Activated gamma-delta T cell (primary cell): ENCODE results near the gene MUC3A.
"Not testable (repeated sequence)": the region's sequence is repeated elsewhere in the genome, so short reads cannot be mapped to it uniquely, and the experiment has no call there.

Experiments
- DNase-seq: peaks from one replicate; lab custom pipeline; 2025; lab: John Stamatoyannopoulos, UW
- total RNA-seq, 2 donors: gene quantifications; one replicate each; lab custom pipeline; 2026; lab: John Stamatoyannopoulos, UW

MUC3A gene, protein sequence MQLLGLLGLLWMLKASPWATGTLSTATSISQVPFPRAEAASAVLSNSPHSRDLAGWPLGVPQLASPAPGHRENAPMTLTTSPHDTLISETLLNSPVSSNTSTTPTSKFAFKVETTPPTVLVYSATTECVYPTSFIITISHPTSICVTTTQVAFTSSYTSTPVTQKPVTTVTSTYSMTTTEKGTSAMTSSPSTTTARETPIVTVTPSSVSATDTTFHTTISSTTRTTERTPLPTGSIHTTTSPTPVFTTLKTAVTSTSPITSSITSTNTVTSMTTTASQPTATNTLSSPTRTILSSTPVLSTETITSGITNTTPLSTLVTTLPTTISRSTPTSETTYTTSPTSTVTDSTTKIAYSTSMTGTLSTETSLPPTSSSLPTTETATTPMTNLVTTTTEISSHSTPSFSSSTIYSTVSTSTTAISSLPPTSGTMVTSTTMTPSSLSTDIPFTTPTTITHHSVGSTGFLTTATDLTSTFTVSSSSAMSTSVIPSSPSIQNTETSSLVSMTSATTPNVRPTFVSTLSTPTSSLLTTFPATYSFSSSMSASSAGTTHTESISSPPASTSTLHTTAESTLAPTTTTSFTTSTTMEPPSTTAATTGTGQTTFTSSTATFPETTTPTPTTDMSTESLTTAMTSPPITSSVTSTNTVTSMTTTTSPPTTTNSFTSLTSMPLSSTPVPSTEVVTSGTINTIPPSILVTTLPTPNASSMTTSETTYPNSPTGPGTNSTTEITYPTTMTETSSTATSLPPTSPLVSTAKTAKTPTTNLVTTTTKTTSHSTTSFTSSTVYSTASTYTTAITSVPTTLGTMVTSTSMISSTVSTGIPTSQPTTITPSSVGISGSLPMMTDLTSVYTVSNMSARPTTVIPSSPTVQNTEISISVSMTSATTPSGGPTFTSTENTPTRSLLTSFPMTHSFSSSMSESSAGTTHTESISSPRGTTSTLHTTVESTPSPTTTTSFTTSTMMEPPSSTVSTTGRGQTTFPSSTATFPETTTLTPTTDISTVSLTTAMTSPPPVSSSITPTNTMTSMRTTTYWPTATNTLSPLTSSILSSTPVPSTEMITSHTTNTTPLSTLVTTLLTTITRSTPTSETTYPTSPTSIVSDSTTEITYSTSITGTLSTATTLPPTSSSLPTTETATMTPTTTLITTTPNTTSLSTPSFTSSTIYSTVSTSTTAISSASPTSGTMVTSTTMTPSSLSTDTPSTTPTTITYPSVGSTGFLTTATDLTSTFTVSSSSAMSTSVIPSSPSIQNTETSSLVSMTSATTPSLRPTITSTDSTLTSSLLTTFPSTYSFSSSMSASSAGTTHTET (N-terminal part only)
- total RNA-seq: 0.15 to 0.44 reads per million in 2 donors

DNA sequence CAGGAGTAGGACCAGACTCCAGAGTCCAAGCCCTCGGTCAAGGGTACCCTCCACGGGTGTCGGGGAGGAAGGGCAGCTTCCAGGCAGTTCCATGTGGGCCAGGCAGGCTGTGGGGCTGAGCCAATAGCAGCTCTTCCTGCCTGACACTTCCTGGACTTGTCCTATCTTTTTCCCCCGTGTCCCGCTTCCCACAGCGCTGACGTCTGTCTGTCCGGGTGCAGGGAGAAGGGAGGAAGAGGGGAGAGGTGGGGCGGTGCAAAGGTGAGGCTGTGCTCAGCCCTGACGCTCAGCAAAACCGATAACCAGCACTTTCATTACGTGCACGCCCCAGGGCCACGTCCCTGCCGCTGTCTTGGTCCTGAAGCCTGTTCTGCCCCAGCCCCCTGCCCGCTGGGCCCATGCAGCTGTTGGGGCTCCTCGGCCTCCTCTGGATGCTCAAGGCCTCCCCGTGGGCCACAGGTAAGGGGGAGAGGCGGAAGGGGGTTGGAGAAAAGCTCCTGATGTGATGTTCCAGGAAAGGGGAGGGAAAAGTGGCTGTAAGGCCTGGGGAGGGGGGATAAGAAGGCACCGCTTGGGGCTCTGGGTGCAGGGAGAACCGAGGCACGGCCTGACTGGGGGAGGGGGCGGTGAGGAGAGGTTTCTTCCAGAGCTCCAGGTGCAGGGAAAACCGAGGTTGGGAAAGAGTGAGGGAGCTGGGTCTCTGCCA lies at the start of gene MUC3A:
TSS of gene MUC3A (plus strand) at position 308 of the 706 bp plus-strand sequence. CDS start at position 399, 91 bp downstream.
- no peak for DNase-seq

DNA sequence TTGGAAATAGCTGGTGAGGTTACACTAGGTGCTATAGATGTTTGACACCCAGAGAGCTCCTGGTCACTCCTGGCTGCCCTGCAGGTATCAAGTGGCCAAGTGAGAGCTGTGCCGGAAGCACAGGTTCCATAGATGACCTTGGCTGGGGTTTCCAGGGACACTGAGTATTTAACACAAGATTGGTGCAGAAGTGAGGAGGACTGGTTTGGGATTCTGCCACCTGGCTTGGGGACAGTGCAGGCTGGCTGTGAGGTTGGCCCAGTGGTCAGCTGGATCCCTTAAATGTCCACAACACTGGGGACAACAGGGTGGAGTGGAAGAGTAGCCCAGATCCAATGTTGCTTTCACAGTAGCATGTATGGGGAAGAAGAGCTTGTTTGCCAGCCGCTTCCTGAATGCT lies 48.4 kb upstream of the MUC3A start:
- no peak for DNase-seq

DNA sequence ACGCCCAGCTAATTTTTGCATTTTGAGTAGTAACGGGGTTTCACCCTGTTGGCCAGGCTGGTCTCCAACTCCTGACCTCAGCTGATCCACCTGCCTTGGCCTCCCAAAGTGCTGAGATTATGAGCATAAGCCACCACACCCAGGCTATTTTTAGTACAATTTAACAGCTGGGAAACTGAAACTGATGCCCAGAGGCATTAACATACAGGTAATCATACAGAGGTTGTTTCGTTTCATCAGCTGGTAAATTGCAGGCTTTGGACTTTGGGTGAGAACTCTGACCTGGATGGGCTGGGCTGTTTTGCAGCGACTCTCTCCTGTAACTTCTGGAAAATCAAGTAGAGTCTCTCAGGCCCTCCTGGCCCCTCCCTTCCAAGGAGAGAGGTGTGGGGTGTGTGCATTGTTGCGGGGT lies 47.4 kb upstream of the MUC3A start:
- DNase-seq: no peak

DNA sequence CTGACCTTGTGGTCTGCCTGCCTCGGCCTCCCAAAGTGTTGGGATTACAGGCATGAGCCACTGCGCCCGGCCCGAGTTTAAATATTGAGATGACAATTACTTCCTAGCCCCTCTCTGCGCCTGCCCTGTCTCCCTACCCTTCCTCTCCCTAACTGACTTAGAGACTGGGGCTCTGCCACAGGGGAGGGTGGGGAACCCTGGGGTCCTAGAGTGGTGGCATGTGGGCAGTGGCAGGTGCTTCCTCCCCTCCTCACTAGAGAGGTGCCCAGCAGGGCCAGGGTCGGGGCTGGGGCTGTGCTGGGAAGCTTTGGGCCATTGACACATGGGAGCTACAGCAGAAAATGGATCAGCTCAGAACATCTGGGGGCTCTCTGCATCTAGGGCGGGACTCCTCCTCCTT lies 46.7 kb upstream of the MUC3A start:
- DNase-seq: no peak

DNA sequence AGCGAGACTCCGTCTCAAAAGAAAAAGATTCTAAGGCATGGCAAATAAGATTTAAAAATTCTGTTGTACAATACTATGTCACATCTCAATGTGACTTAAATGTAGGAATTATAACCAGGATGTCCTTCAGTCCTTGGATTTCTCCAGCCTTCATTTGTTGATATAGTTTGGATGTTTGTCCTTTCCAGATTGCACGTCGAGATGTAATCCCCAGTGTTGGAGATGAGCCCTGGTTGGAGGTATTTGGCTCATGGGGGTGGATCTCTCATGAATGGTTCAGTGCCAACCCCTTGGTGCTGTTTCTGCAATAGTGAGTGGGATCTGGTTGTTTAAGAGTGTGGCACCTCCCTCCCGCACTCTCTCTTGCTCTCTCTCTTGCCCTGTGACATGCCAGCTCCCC lies 40.8 kb upstream of the MUC3A start:
- no peak for DNase-seq

DNA sequence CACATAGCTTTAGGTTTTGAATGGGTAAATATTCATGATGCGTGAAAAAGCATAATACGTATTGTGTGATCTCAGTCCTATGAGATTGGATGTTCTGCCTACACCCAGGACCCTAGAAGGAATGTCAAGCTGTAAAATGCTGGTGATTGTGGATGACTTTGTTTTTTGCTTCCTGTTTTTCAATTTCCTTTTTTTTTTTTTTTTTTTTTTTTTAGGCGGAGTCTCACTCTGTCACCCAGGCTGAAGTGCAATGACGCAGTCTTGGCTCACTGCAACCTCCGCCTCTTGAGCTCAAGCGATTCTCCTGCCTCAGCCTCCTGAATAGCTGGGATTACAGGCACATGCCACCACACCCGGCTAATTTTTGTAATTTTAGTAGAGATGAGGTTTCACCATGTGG lies 38.9 kb upstream of the MUC3A start:
- not testable (repeated sequence) for DNase-seq

DNA sequence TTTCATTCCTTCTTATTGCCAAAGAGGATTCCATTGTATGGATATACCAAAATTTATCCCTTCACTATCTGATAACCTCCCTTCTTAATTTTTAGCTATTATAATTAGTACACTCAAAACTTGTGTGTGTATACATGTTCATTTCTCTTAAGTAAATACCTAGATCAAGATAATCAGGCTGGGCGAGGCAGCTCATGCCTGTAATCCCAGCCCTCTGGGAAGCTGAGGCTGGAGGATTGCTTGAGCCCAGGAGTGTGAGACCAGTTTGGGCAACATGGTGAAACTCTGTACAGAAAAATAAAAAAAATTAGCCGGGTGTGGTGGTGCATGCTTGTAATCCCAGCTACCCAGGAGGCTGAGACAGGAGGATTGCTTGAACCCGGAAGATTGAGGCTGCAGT lies 37.9 kb upstream of the MUC3A start:
- DNase-seq: no peak

DNA sequence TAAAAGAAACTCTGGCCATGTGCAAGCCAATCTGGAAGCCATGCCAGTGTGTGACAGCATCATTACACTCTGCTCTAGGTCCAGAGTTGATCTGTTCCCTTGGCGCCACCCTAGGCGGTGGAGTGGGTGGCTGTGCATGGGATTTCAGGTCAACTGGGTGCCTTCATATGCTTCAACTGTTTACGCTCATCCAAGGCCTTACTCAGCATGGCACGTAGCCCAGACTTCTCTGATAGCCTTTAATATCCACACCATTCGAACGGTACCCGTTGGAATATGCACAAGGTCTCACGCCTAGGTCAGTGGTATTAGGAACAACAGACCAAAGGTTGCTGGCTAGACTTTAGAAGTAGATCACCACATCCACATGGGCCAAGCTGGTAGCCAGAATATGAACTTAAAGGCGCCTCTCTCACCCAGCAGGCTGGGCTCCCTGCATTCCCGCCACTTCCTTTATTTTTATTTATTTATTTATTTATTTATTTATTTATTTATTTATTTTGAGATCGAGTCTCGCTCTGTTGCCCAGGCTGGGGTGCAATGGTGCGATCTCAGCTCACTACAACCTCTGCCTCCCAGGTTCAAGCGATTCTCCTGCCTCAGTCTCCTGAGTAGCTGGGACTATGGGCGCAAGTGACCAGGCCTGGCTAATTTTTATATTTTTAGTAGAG lies 35.0 kb upstream of the MUC3A start:
- no peak for DNase-seq

DNA sequence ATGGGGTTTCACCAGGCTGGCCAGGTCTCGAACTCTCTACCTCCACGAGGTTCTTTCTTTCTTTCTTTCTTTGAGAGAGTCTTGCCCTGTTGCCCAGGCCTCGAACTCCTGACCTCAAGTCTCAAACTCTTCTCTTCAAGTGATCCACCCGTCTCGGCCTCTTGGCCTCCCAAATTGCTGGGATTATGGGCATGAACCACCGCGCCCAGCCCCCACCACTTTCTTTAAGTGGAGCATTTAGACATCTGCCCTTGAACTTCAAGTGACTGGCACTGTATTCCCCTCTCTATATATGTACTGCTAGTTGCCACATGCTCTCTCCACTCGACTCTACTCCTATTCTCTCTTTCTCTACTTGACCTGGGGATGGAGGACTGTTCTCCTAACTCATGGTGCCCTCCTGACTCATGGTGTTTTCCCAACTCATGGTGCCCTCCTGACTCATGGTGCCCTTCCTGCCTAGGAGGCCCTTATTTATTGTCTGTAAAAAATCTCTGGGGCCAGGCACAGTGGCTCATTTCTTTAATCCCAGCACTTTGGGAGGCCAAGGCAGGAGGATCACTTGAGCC lies 34.4 kb upstream of the MUC3A start:
- DNase-seq: no peak

DNA sequence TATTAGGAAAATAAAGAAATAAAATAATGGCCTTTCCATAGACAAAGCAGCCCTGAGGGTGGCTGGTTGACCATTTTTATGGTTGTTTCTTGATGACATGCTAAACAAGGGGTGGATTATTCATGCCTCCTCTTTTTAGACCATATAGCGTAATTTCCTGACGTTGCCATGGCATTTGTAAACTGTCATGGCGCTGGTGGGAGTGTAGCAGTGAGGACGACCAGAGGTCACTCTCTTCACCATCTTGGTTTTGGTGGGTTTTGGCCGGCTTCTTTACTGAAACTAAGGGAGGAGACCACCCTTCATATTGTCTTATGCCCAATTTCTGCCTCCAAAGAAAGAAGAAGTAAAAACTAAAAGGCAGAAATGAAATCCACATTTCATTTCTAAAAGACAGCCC lies 30.0 kb upstream of the MUC3A start:
- DNase-seq: not testable (repeated sequence)

DNA sequence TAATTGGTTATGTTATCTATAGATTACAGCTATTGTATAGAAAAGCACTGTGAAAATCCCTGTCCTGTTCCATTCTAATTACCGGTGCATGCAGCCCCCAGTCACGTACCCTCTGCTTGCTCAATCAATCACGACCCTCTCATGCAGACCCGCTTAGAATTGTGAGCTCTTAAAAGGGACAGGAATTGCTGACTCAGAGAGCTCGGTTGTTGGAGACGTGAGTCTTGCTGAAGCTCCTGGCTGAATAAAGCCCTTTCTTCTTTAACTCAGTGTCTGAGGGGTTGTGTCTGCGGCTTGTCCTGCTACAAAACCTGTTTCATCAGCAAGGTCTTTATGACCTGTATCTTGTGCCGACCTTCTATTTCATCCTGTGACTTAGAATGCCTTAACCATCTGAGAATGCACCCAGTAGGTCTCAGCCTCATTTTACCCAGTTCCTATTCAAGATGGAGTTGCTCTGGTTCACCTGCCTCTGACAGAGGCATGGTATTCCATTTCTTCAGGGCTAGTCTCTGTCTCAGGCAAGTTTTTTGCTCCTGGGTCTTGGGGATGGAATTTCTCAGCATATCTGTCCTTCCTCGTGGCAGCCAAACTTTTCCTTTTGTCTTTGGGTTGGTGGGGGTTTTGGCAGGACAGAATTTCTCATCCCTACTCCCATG lies 29.4 kb upstream of the MUC3A start:
- not testable (repeated sequence) for DNase-seq

DNA sequence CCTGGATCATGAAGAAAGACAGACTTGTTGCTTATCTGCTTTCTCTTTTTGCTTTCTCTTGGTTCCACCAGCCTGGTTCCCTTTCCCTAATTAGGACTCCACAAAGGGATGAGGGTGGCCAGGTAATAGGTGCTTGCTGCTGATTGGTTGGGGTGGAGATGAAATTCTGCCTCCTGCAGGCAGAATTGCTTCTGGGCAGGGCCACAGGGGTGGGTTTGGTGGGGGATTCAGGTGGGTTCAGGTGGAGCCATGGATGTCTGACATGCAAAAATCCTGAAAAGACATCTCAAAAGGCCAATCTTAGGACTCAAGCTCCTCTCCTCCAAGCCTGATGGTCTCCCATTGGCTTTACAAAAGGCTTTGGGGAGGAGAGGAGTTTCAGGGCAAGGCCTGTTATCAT lies 28.3 kb upstream of the MUC3A start:
- no peak for DNase-seq

DNA sequence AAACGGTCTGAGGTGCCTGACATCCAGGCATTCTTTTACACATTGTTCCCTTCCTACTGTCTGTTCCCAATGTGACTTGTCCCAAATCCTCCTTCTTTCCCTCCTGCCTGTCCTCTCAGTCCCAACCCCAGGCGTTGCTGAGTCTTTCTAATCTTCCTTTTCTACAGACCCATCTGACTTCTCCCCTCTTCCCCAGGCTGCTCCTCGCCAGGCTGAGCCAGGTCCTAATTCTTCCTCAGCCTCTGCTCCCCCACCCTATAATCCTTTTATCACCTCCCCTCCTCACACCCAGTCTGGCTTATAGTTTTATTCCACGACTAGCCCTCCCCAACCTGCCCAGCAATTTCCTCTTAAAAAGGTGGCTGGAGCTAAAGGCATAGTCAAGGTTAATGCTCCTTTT lies 25.7 kb upstream of the MUC3A start:
- not testable (repeated sequence) for DNase-seq

DNA sequence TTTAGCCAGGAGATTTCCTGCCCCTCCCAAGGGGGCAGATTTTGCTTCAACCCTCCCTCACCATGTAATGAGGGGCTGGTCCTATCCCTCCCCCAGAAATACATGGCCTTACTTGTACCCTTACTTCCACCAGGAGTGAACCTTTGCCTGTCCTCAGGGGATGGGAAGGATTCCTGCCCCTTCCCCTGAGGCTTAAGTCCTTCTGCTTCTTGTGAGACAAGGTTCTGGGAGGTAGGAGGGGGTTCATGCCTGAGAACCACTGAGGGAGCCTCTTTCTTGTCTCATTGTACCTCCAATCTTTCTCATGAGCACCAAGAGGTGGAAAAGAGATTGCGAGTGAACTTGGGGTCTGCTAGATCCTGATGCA lies 19.5 kb upstream of the MUC3A start:
- no peak for DNase-seq

DNA sequence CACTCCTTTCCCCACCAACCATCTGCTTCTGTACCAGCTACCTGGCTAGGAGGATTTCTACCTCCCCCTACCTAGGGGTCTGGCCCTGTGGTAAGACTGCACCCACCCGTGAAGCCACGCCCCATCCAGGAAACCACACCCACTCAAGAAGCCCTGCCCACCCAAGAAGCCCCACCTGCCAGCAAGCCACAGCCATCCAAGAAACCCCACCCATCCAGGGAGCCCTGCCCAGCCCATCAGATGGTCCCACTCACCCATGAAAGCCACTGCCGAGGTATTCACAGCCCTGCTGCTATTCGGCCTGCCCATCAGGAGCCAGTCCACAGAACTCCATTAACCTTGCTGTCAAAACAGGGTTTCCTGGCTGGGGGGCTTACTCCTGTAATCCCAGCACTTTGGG lies 15.6 kb upstream of the MUC3A start:
- DNase-seq: no peak

DNA sequence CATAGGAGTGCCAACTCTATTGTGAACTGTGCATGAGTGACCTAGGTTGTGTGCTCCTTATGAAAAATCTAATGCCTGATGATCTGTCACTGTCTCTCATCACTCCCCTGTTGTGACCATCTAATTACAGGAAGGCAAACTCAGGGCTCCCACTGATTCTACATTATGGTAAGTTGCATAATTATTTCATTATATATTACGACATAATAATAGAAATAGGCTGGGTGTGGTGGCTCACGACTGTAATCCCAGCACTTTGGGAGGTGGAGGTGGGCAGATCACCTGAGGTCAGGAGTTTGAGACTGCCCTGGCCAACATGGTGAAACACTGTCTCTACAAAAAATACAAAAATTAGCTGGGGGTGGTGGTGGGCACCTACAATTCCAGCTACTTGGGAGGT lies 14.0 kb upstream of the MUC3A start:
- DNase-seq: not testable (repeated sequence)

DNA sequence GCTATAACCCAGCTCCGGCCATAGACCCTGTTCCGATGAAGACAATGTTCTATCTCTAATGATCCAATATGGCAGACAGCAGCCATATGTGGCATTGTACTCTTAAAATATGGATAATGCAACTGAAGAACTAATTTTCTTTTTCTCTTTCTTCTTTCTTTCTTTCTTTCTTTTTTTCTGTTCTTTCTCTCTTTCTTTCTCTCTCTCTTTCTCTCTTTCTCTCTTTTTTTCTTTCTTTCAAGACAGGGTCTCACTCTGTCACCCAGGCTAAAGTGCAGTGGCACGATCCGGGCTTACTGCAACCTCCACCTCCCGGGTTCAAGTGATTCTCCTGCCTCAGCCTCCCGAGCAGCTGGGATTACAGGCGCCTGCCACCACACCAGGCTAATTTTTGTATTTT lies 13.2 kb upstream of the MUC3A start:
- not testable (repeated sequence) for DNase-seq

DNA sequence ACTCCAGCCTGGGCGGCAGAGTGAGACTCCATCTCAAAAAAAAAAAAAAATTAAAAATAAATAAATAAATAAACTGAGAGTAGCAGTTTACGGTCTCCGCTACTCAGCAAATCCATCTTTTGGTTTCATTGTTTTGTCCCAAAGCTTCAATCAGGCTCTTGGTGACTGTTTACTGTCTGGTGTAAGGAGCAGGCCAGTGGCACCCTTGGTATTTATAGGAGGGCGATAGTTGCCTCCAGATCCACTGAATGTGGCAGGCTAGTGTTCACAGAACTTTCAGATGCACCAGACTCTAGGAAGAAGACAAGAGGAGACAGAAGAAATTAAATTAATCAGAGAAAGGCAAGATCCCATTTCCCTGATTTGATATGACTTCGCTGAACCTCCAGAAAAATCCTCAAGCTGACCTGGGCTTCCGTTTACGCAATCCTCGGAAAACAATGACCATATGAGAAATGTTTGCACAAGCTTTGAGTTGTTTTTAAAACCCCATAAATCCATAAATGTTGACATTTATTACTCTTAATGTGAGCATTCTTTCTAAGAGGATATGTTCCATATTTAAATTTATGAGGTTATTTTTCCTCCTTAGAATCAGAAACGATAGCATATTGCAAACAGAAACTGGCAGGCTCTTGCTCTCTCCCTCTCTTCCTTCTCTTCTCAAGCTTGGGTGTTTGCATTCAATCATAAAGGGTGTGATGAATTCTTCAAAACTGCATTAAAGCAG lies 7.1 kb upstream of the MUC3A start:
- no peak for DNase-seq

DNA sequence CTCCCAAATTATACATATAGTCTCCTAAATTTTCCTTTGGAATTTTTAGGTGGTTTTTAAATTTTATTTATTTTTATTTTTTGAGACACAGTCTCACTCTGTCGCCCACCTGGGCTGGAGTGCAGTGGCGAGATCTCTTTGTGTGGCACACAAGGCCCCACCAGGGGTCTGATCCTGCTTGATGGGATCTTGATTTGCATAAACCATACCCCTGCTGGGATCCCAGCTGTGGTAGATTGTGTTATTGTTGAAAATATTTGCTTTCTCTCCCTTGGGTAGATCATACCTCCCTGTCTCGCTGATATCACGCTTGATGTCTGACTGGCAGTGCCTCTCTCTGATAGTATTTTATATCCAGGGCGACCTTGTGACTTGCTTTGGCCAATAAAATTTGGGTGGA lies 5.6 kb upstream of the MUC3A start:
- DNase-seq: no peak
